Measurements from ENCODE around the gene PIGU.

DNA sequence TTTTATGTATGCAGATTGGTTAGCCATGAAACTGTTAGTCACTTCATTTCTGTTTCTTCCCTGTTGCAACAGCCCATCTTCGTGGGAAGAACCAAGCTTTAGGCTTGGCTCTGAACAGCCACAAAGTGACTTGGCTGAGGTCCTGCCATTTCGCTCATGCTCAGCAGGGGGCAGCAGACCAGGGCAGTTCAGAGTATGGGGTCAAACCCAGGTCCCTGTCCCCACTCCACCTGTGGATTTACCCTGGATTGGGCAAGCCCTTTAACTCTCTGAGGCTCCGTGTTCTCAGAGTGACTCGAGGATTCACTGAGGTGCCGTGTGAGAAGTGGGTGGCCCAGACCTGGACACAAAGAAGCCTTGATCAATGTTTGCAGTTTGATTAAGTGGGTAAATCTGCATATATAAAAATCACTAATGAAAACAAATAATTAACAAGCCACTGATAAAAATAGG is 138.2 kb downstream of the PIGU start:
- TF ChIP-seq, protein P1, sequence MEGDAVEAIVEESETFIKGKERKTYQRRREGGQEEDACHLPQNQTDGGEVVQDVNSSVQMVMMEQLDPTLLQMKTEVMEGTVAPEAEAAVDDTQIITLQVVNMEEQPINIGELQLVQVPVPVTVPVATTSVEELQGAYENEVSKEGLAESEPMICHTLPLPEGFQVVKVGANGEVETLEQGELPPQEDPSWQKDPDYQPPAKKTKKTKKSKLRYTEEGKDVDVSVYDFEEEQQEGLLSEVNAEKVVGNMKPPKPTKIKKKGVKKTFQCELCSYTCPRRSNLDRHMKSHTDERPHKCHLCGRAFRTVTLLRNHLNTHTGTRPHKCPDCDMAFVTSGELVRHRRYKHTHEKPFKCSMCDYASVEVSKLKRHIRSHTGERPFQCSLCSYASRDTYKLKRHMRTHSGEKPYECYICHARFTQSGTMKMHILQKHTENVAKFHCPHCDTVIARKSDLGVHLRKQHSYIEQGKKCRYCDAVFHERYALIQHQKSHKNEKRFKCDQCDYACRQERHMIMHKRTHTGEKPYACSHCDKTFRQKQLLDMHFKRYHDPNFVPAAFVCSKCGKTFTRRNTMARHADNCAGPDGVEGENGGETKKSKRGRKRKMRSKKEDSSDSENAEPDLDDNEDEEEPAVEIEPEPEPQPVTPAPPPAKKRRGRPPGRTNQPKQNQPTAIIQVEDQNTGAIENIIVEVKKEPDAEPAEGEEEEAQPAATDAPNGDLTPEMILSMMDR (IDR thresholded peaks at IDR 0.05; ENCODE audit: insufficient read depth, low read length, poor library complexity, severe bottlenecking) = peak; percentile 86
- no peak for TF ChIP-seq EZH2phosphoT487 (conservative IDR thresholded peaks at IDR 0.05; ENCODE audit: low read length)
